Right lobe of liver (tissue), 4 donors: Measurements from ENCODE around the gene LRRC75A.

Source experiments
- POLR2A ChIP-seq: fragments of 450-650 bp; IDR thresholded peaks from one replicate; pipeline ENCODE4 v1.6.1; 2017; ENCODE audit warnings: antibody characterized with exemption, mild to moderate bottlenecking
- TF ChIP-seq, protein P1 (sequence below), 4 donors: fragments of 200-600 bp in 3 of 4; fragments of 450-650 bp in 1 of 4; IDR thresholded peaks; one replicate each; pipeline versions ENCODE4 v1.5.1 to v1.8.0; 2016 to 2022; ENCODE audit warnings: antibody characterized with exemption in 4 of 4, mild to moderate bottlenecking in 2 of 4
- donor health status: DM: no; HTN: no; CAD: no.
- donor health status: DM: no; HTN: no; CAD: no.
- donor health status: DM: no; HTN: yes; CAD: no.

DNA sequence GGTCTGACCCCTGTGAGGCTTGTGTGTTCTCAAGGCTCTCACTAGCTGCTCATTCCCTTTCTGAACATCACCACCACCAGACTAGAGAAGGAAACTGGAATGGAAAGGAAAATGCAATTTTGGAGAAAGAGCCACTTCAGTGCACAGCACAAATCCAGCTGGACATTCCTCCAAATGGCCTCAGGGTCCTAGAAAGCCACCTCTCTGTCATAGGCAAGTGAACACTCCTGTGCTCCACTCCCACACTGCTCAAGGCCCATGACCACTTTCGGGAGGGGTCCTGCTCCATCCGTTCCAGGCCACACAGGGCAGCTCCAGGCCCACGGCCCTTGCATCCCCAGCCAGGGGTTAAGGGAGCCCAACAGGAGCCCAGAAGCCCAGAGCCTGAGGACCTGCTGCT, 2.6 kb downstream of the LRRC75A start:
- TF ChIP-seq, protein P1, sequence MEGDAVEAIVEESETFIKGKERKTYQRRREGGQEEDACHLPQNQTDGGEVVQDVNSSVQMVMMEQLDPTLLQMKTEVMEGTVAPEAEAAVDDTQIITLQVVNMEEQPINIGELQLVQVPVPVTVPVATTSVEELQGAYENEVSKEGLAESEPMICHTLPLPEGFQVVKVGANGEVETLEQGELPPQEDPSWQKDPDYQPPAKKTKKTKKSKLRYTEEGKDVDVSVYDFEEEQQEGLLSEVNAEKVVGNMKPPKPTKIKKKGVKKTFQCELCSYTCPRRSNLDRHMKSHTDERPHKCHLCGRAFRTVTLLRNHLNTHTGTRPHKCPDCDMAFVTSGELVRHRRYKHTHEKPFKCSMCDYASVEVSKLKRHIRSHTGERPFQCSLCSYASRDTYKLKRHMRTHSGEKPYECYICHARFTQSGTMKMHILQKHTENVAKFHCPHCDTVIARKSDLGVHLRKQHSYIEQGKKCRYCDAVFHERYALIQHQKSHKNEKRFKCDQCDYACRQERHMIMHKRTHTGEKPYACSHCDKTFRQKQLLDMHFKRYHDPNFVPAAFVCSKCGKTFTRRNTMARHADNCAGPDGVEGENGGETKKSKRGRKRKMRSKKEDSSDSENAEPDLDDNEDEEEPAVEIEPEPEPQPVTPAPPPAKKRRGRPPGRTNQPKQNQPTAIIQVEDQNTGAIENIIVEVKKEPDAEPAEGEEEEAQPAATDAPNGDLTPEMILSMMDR (IDR thresholded peaks at IDR 0.05): no peak
- no peak for TF ChIP-seq POLR2A
